AG08396 (cell line): ENCODE data around the gene TOMM70.
A peak's percentile ranks its signal among the peaks of the same experiment; 100 is the strongest.

Experiments used
- DNase-seq: peaks from one replicate; pipeline ENCODE4 v3.0.0; 2012; ENCODE audit warnings: low spot score, mixed read lengths

Gene TOMM70

GRCh38 chr3:100411091-100411982, 10.4 kb upstream of the TOMM70 start:
- DNase-seq: no peak

GRCh38 chr3:100407977-100408532, 7.2 kb upstream of the TOMM70 start:
- no peak for DNase-seq

- DNase-seq: no peak
Observed at GRCh38 chr3:100407164-100407563, 6.3 kb upstream of the TOMM70 start.

- no peak for DNase-seq
Observed at GRCh38 chr3:100404250-100404548, 3.3 kb upstream of the TOMM70 start.

GRCh38 chr3:100403362-100404249, 2.7 kb upstream of the TOMM70 start:
- no peak for DNase-seq

- no peak for DNase-seq
Observed at GRCh38 chr3:100402891-100403290, 2.0 kb upstream of the TOMM70 start.

- no peak for DNase-seq
Observed at GRCh38 chr3:100402256-100402655, 1.4 kb upstream of the TOMM70 start.

- DNase-seq: peak; percentile 21
Observed at GRCh38 chr3:100401674-100402041, 769 bp upstream of the TOMM70 start.

- peak; percentile 16 for DNase-seq
Observed at GRCh38 chr3:100400419-100400779, 490 bp downstream of the TOMM70 start.

- DNase-seq: no peak
Observed at GRCh38 chr3:100399341-100400071, 1.4 kb downstream of the TOMM70 start.

GRCh38 chr3:100396967-100397366, 3.9 kb downstream of the TOMM70 start:
- DNase-seq: no peak

GRCh38 chr3:100395679-100396431, 5.0 kb downstream of the TOMM70 start:
- DNase-seq: no peak

GRCh38 chr3:100389025-100389424, 11.9 kb downstream of the TOMM70 start:
- no peak for DNase-seq

- no peak for DNase-seq
Observed at GRCh38 chr3:100386437-100387074, 14.3 kb downstream of the TOMM70 start.

- peak; percentile 41 for DNase-seq
Observed at GRCh38 chr3:100384733-100385525, 16.0 kb downstream of the TOMM70 start.

GRCh38 chr3:100376301-100376700, 24.6 kb downstream of the TOMM70 start:
- DNase-seq: no peak

- no peak for DNase-seq
Observed at GRCh38 chr3:100374521-100374920, 26.4 kb downstream of the TOMM70 start.

- DNase-seq: no peak
Observed at GRCh38 chr3:100370756-100371155, 30.1 kb downstream of the TOMM70 start.

- no peak for DNase-seq
Observed at GRCh38 chr3:100368441-100368840, 32.4 kb downstream of the TOMM70 start.

- DNase-seq: no peak
Observed at GRCh38 chr3:100366424-100366823, 34.5 kb downstream of the TOMM70 start.
